CD4-positive, alpha-beta T cell treated with Interleukin-15 for 4 hours (primary cell): ENCODE results near the gene CITED4.

ENCODE experiments used
- DNase-seq: peaks from one replicate; pipeline ENCODE4 v3.0.0-alpha.2; 2020; ENCODE audit warnings: low spot score

The CITED4 gene

GRCh38 chr1:40886318-40887011 lies 24.3 kb upstream of the CITED4 start:
- no peak for DNase-seq

DNA sequence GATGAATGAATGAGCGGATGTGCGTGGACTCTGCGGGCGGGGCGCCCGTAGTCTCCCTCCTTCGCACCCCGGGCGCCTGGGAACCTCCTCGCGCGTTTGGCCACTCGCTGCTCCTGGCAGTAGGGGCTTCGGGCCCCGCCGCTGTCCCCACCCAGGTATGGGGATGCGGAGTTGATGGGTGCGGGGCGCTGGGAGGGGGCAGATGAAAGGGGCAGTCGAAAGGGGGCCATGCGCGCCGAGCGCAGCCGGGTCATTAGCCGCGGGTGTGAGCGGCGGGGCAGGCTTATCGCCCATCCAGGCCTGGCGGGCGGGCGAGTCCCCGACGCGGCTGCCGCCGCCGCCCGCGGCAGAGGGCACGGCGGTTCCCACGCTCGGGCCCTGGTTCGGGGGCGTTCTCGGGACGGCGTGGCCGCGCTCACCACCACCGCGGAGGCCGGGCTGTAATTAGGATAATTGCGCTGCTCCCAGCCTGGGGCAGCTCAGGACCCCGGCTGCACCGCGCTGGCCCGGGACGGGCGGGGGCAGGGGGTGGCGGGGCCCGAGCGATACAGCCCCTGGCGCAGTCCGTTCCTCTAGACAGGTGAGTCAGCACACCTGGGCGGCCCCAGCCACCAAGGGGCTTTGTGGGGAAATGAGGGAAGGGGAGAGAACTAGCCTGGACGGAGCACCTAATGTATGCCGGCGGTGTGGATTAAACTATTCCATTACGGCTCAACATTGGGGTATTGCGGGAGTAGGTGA lies 22.1 kb upstream of the CITED4 start:
- DNase-seq: no peak

- no peak for DNase-seq
Observed at GRCh38 chr1:40880813-40881549, 18.8 kb upstream of the CITED4 start.

- DNase-seq: no peak
Observed at GRCh38 chr1:40879482-40880175, 17.5 kb upstream of the CITED4 start.

- no peak for DNase-seq
Observed at GRCh38 chr1:40878906-40879305, 16.7 kb upstream of the CITED4 start.

DNA sequence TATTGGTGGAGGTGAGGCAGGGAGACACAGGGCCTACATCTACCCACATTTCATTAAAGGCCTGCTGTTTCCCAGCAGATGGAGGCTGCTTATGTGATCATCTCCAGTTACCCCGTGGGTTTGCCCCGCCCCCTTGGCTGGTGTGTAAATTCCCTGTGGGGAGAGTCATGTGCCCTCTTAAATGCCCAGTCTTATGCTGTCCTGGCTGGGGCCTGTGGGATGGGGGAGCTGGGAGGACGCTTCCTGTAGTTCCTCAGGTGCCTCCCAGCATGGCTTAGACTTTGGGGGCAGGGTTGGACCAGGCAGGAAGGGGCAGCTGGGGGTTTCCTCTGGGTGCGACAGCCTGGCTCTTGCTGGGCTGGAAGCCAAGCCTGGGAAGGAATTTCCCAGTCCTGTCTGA lies 15.5 kb upstream of the CITED4 start:
- no peak for DNase-seq

DNA sequence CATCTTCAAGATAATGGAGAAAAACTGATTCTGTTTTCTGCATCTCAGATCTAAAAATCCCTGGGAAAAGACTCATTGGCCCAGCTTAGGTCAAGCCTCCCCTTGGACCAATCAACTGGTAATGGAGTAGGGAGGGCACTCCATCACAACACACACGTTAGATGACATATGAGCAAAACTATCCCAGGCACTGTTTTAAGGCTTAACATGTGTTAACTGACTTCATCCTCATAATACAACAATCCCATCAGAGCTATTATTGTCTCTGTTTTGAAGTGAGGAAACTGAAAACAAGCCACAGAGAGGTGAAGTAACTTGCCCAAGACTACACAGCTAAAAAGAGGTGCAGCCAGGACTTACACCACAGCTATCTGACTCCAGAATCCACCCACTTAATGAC lies 14.7 kb upstream of the CITED4 start:
- DNase-seq: no peak

GRCh38 chr1:40876436-40876761 lies 14.2 kb upstream of the CITED4 start:
- no peak for DNase-seq

- no peak for DNase-seq
Observed at GRCh38 chr1:40873863-40874472, 11.8 kb upstream of the CITED4 start.

DNA sequence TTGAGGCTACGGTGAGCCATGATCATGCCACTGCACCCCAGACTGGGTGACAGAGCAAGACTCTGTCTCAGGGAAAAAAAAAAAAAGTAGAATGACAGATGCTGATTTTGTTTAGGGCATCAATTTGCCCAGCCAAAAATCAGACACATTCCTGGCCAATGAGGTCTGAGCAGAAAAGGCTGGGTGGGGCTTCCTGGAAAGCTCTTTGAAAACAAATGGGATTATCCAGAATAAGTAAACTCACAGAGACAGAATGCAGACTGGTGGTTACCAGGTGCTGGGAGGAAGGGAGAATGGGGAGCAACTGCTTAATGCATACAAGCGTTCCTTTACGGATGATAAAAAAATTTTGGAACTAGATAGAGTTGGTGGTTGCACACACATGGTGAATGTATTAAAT lies 10.1 kb upstream of the CITED4 start:
- no peak for DNase-seq

- no peak for DNase-seq
Observed at GRCh38 chr1:40870135-40870728, 8.1 kb upstream of the CITED4 start.

GRCh38 chr1:40868051-40868723 lies 6.0 kb upstream of the CITED4 start:
- no peak for DNase-seq

DNA sequence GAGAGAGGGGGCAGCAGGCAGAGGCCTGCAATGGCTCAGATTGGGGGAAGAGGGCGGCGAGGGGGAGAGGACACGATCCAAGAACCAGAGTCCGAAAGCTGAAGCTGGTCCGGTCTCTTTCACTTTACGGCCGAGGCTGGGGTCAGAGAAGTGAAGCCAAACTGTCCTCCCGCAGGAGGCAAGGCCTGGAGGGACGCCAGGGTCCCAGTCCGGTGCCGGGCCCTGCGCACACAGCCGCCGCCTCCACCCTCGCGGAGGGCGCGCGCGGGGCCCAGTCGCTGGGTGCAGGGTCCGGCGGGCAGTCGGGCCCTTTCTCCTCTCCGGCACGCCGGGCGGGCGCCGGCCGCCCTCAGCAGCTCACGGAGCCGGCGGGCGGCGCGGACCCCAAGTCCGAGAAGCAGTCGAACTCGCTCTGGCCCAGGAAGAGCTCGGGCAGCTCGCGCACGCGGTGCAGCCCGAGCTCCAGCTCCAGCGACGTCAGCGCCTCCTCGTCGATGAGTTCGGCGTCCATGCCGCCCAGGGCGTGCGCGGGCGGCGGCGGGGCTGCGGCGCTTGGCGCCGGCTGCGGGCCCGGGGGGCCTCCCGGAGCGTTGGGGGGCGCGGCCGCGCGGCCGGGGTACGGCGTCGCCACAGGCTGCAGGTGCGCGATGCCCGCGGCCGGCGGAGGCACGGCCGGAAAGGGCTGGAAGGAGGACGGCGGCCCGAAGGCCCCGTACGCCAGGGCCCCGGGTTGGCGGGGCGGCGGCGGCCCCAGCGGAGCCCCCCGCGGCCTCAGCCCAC lies 749 bp downstream of the CITED4 start:
- DNase-seq: peak; percentile 14

DNA sequence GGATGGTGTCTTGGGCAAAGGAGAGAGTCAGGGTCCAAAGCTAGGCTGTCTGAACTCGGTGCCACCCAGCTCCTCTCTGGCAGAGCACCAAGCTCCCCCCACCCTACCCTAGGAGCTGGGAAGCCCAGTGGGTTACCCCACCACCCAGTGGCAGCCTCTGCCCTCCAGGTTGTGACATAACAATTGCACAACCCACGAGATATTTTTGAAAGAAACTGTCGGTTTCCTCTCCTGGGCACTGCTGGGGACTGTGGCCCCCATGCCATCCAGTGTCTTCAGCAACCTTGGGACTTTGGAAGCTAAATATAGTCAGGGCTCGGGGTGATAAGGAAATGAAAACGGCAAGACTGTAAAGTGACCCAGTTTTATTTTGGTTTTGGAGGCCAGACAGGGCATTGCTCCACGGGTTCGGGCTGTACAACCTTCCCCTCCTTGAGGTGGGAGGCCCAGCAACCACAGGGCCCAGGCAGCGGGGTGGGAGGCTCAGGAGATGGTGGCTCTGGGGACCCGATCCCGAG lies 1.4 kb downstream of the CITED4 start:
- DNase-seq: no peak

GRCh38 chr1:40858856-40859416 lies 3.2 kb downstream of the CITED4 start:
- DNase-seq: no peak

GRCh38 chr1:40857737-40858136 lies 4.4 kb downstream of the CITED4 start:
- DNase-seq: no peak

GRCh38 chr1:40856656-40857302 lies 5.4 kb downstream of the CITED4 start:
- no peak for DNase-seq

- no peak for DNase-seq
Observed at GRCh38 chr1:40856116-40856515, 6.0 kb downstream of the CITED4 start.

DNA sequence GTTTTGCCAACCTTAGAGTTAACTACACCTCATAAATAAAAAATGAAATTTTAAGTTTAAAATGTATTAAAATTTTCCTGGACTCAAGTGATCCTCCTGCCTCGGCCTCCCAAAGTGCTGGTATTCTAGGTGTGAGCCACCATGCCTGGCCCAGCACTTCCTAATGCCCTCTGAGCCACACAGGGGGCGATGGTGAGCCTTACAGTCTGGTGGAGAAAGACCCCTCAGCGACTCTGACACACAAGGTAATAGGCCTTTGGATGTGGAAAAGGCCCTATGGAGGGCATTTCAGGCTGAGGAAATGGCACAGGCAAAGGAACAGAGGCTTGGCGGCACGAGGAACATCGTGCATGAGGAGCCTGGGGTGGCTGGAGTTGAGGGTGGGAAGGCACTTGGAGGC lies 6.7 kb downstream of the CITED4 start:
- peak; percentile 14 for DNase-seq

DNA sequence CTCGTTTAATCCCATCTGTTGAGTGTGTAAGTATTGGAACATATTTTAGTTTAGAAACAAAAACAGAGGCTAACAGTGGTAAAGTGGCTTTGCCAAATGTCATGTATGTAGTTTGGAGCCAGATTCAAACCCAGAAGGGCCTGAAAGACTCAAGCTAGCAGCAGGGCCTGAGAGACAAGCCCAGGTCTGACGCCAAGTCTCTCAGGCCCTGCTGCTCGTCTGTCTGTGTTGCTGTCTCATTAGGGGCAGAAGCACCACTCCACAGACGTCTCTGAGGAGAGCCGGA lies 8.3 kb downstream of the CITED4 start:
- no peak for DNase-seq
